B cell (primary cell): Measurements from ENCODE around the gene RAX2.

Experiments
- EZH2 ChIP-seq: IDR thresholded peaks from 2 replicates; pipeline ENCODE4 v1.6.1; 2012; ENCODE audit warnings: borderline replicate concordance, low read depth, mild to moderate bottlenecking, moderate library complexity, low read length; ENCODE audit not compliant: insufficient read depth, poor library complexity, severe bottlenecking
- TF ChIP-seq, protein P1 (sequence below): fragments of 200-600 bp; IDR thresholded peaks from one replicate; pipeline ENCODE4 v1.8.0; 2022; ENCODE audit warnings: antibody characterized with exemption, mild to moderate bottlenecking

GRCh38 chr19:3734310-3734600, 37.8 kb downstream of the RAX2 start:
- TF ChIP-seq EZH2: no peak
- TF ChIP-seq, protein P1, sequence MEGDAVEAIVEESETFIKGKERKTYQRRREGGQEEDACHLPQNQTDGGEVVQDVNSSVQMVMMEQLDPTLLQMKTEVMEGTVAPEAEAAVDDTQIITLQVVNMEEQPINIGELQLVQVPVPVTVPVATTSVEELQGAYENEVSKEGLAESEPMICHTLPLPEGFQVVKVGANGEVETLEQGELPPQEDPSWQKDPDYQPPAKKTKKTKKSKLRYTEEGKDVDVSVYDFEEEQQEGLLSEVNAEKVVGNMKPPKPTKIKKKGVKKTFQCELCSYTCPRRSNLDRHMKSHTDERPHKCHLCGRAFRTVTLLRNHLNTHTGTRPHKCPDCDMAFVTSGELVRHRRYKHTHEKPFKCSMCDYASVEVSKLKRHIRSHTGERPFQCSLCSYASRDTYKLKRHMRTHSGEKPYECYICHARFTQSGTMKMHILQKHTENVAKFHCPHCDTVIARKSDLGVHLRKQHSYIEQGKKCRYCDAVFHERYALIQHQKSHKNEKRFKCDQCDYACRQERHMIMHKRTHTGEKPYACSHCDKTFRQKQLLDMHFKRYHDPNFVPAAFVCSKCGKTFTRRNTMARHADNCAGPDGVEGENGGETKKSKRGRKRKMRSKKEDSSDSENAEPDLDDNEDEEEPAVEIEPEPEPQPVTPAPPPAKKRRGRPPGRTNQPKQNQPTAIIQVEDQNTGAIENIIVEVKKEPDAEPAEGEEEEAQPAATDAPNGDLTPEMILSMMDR: no peak
